GM19193 (cell line): ENCODE data around the gene CCDC136.

Experiments used
- POLR2A ChIP-seq: IDR thresholded peaks from 4 replicates; pipeline ENCODE4 v1.6.1; 2011; ENCODE audit not compliant: insufficient read depth, insufficient read length; ENCODE audit errors: extremely low read depth

Gene CCDC136

DNA sequence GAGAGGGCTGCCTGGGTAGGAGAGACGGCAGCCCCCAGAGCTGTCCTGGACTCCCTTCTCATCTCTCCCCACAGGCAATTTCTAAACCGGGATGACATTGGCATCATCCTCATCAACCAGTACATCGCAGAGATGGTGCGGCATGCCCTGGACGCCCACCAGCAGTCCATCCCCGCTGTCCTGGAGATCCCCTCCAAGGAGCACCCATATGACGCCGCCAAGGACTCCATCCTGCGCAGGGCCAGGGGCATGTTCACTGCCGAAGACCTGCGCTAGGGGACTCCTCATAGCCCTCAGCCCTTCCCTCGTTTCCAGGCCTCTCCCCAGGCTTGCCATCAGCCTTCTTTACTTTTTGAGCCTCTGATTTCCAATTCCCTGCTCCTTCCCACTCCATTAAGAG, 73.5 kb downstream of the CCDC136 start:
- no peak for TF ChIP-seq POLR2A

GRCh38 chr7:128865996-128866877, 74.5 kb downstream of the CCDC136 start:
- no peak for TF ChIP-seq POLR2A

DNA sequence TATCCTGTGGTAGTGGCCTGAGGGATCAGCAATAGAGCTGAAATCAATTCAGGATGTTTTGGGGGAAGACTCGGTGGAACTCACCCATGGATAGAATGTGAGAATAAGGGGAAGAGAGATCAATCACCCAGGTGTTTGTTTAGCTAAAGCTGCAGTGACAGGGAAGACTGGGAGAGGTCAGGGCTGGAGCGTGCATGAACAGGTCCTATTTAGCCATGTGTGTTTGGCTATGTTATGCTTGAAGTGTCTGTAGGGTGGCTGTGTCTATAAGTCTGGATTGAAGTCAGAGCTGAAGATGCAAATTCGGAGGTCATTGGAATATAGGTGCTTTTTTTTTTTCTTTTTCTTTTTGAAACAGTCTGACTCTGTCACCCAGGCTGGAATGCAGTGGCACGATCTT, 75.5 kb downstream of the CCDC136 start:
- TF ChIP-seq POLR2A, result no peak

DNA sequence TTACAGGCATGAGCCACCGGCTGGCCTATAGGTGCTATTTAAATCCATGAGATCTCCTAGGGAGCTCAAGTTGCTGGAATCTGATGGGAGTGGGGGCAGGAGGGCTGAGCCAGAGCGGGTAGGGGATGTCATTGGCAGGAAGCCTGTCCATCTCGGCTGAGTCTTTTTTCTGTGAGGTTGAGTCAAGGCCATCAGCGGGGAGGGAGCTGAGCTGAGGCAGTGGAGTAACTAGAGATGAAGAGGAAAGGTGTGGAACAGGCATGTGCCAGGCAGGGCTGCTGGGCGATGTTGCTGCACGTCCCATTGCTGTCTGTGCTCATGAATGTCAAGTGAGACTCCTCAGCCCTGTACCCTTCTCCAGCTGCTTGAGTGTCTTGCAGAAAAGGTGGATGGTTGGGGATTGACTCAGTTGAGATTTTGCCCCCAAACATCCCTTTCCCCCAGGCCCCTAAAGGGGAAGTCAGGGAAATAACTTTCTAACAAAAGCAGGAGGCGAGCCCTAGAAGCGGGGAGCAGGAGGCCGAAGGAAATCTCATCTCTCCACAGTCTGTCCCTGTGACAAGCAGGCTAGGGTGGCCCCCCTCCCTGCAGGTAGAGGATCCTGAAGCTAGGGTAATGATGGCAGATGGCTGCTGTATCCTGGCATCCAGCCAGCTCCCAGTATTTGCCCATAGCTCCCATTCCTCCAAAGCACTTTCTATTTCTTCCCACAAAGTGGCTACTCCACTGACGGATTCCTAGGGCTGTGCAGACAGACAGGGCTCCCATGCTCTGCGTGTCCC, 76.3 kb downstream of the CCDC136 start:
- TF ChIP-seq POLR2A, result no peak

- no peak for TF ChIP-seq POLR2A
Measured at GRCh38 chr7:128868624-128869137, 76.9 kb downstream of the CCDC136 start.

GRCh38 chr7:128869138-128869943, 77.6 kb downstream of the CCDC136 start:
- TF ChIP-seq POLR2A, result peak; percentile 27

GRCh38 chr7:128869944-128870285, 78.1 kb downstream of the CCDC136 start:
- no peak for TF ChIP-seq POLR2A

GRCh38 chr7:128871050-128871449, 79.3 kb downstream of the CCDC136 start:
- TF ChIP-seq POLR2A, result no peak
